Astrocyte (in vitro differentiated cells and primary cell): ENCODE data around the gene APOM.

ENCODE experiments used
- EZH2 ChIP-seq: IDR thresholded peaks from 2 replicates; pipeline ENCODE4 v1.6.1; 2012; ENCODE audit warnings: mild to moderate bottlenecking, low read length, inconsistent platforms; ENCODE audit not compliant: insufficient read depth
- TF ChIP-seq, protein P1 (sequence below): IDR thresholded peaks from 2 replicates; pipeline ENCODE4 v1.5.1; 2011; ENCODE audit warnings: low read depth, mild to moderate bottlenecking, inconsistent platforms, low read length, moderate library complexity; ENCODE audit not compliant: insufficient read depth

DNA sequence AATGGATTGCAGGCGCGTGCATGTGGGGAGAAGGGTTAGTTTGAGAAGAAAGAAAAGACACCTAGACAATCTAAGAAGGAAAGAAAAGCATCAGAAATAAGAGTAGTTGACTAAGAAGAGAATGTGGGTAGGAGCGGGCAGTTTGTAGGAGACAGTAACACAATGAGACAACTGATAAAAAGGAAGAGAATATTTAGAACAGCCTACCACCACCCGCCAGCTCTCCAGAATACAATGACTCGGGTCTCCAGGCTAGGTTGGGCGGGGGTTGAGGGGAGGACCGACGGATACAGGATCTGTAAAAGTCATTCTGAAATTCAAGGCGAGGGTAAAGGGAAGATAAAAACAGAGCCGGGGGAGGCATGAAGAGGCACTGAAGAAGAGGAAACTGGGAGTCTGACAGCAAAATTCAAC, 46.7 kb downstream of the APOM start:
- TF ChIP-seq EZH2 = no peak
- TF ChIP-seq, protein P1, sequence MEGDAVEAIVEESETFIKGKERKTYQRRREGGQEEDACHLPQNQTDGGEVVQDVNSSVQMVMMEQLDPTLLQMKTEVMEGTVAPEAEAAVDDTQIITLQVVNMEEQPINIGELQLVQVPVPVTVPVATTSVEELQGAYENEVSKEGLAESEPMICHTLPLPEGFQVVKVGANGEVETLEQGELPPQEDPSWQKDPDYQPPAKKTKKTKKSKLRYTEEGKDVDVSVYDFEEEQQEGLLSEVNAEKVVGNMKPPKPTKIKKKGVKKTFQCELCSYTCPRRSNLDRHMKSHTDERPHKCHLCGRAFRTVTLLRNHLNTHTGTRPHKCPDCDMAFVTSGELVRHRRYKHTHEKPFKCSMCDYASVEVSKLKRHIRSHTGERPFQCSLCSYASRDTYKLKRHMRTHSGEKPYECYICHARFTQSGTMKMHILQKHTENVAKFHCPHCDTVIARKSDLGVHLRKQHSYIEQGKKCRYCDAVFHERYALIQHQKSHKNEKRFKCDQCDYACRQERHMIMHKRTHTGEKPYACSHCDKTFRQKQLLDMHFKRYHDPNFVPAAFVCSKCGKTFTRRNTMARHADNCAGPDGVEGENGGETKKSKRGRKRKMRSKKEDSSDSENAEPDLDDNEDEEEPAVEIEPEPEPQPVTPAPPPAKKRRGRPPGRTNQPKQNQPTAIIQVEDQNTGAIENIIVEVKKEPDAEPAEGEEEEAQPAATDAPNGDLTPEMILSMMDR = no peak
